Effector memory CD8-positive, alpha-beta T cell (primary cell): ENCODE results near the gene ODAM.

Experiments
- ATAC-seq: fragments of 150-1000 bp; cut with Tn5 transposase; replicated peaks from 2 replicates; pipeline ENCODE4 v1.10.0; 2021; ENCODE audit warnings: mild to moderate bottlenecking, moderate library complexity
- DNase-seq, 3 experiments: peaks; one replicate each; pipeline ENCODE4 v3.0.0; 2021
- H3K27ac Mint-ChIP-seq, 2 donors: one replicate each; pipeline ENCODE4 v1.8.0; 2022; ENCODE audit warnings: mild to moderate bottlenecking in 2 of 2, mixed read lengths in 2 of 2, moderate library complexity in 2 of 2
- H3K27me3 Mint-ChIP-seq, 2 donors: one replicate each; pipeline ENCODE4 v1.8.0; 2022; ENCODE audit warnings: mixed read lengths in 2 of 2
- H3K36me3 Mint-ChIP-seq: one replicate; pipeline ENCODE4 v1.8.0; 2022; ENCODE audit warnings: mild to moderate bottlenecking, moderate library complexity, mixed read lengths; ENCODE audit not compliant: insufficient read depth
- H3K4me1 Mint-ChIP-seq, 2 donors: one replicate each; pipeline ENCODE4 v1.8.0; 2022; ENCODE audit warnings: low read depth in 2 of 2, mixed read lengths in 2 of 2
- H3K4me3 Mint-ChIP-seq, 2 donors: one replicate each; pipeline ENCODE4 v1.8.0; 2022; ENCODE audit warnings: mild to moderate bottlenecking in 2 of 2, mixed read lengths in 2 of 2, moderate library complexity in 2 of 2
- H3K9me3 Mint-ChIP-seq, 2 donors: one replicate each; pipeline ENCODE4 v1.8.0; 2022; ENCODE audit warnings: mixed read lengths in 2 of 2
- total RNA-seq, 9 experiments: gene quantifications; one replicate each; lab custom pipeline; 2026; lab: John Stamatoyannopoulos, UW

The ODAM gene
- total RNA-seq: 0 to 0.11 (median 0) reads per million in 9 experiments

- Mint-ChIP-seq H3K4me3 (no peak within 1 kb of the TSS), H3K27me3 (no peaks in the 10 kb centered on the region), H3K27ac (no peak within 1 kb of the TSS)
Measured at GRCh38 chr4:70195425-70195824, at the start of gene ODAM. Gene ODAM, plus strand, starts transcription at chr4:70195725. Its CDS starts 819 bp downstream, at chr4:70196544.

GRCh38 chr4:70151271-70151670 is 44.3 kb upstream of the ODAM start:
- DNase-seq (no peak), ATAC-seq (no peak)
- Mint-ChIP-seq H3K27me3 (no peaks in the 10 kb centered on the region), H3K36me3 (peaks cover 2% of the 10 kb centered on the region), H3K27ac (no peak overlapping the region), H3K9me3 (peaks cover 0 to 3% of the 10 kb centered on the region in 2 donors), H3K4me3 (no peak overlapping the region), H3K4me1 (no peaks in the 10 kb centered on the region)

More at GRCh38 chr4:70195425-70195824, at the start of gene ODAM:
- H3K36me3 Mint-ChIP-seq: no peaks in the 10 kb centered on the region
- peaks cover 0 to 7% of the 10 kb centered on the region in 2 donors for H3K9me3 Mint-ChIP-seq
- ATAC-seq: no peak
- H3K4me1 Mint-ChIP-seq: no peaks in the 10 kb centered on the region
- no peak for DNase-seq

GRCh38 chr4:70152088-70152487 is 43.4 kb upstream of the ODAM start:
- no peaks in the 10 kb centered on the region for H3K27me3 Mint-ChIP-seq
- H3K36me3 Mint-ChIP-seq: peaks cover 2% of the 10 kb centered on the region
- ATAC-seq: no peak
- no peak for DNase-seq
- H3K4me1 Mint-ChIP-seq: no peaks in the 10 kb centered on the region
- peaks cover 0 to 3% of the 10 kb centered on the region in 2 donors for H3K9me3 Mint-ChIP-seq
- H3K4me3 Mint-ChIP-seq: no peak overlapping the region
- no peak overlapping the region for H3K27ac Mint-ChIP-seq

- H3K4me3 Mint-ChIP-seq: no peak within 1 kb of the TSS
- H3K27ac Mint-ChIP-seq: no peak within 1 kb of the TSS
- no peaks in the 10 kb centered on the region for H3K4me1 Mint-ChIP-seq
- no peak for DNase-seq
- H3K9me3 Mint-ChIP-seq: no peaks in the 10 kb centered on the region
- peaks cover 2% of the 10 kb centered on the region for H3K36me3 Mint-ChIP-seq
- no peak for ATAC-seq
- no peaks in the 10 kb centered on the region for H3K27me3 Mint-ChIP-seq
Measured at GRCh38 chr4:70153937-70154336, 41.6 kb upstream of the ODAM start, which contains the start of gene PRR27. Gene PRR27, plus strand, starts transcription at chr4:70154237. Its CDS starts 139 bp downstream, at chr4:70154376.

GRCh38 chr4:70158576-70158975 is 36.9 kb upstream of the ODAM start:
- peaks cover 2% of the 10 kb centered on the region for H3K36me3 Mint-ChIP-seq
- H3K27me3 Mint-ChIP-seq: no peaks in the 10 kb centered on the region
- DNase-seq: no peak
- H3K9me3 Mint-ChIP-seq: no peaks in the 10 kb centered on the region
- H3K4me3 Mint-ChIP-seq: no peak overlapping the region
- no peak for ATAC-seq
- no peak overlapping the region for H3K27ac Mint-ChIP-seq
- H3K4me1 Mint-ChIP-seq: no peaks in the 10 kb centered on the region

GRCh38 chr4:70177090-70177489 is 18.4 kb upstream of the ODAM start:
- no peaks in the 10 kb centered on the region for H3K36me3 Mint-ChIP-seq
- no peak for DNase-seq
- no peaks in the 10 kb centered on the region for H3K4me1 Mint-ChIP-seq
- H3K9me3 Mint-ChIP-seq: peaks cover 0 to 2% of the 10 kb centered on the region in 2 donors
- H3K27ac Mint-ChIP-seq: no peak overlapping the region
- H3K4me3 Mint-ChIP-seq: no peak overlapping the region
- no peak for ATAC-seq
- H3K27me3 Mint-ChIP-seq: no peaks in the 10 kb centered on the region

GRCh38 chr4:70178075-70178660 is 17.4 kb upstream of the ODAM start:
- DNase-seq: no peak
- H3K9me3 Mint-ChIP-seq: peaks cover 0 to 5% of the 10 kb centered on the region in 2 donors
- no peaks in the 10 kb centered on the region for H3K27me3 Mint-ChIP-seq
- no peak overlapping the region for H3K4me3 Mint-ChIP-seq
- ATAC-seq: no peak
- H3K4me1 Mint-ChIP-seq: no peaks in the 10 kb centered on the region
- H3K36me3 Mint-ChIP-seq: no peaks in the 10 kb centered on the region
- no peak overlapping the region for H3K27ac Mint-ChIP-seq

- H3K4me1 Mint-ChIP-seq: no peaks in the 10 kb centered on the region
- no peaks in the 10 kb centered on the region for H3K36me3 Mint-ChIP-seq
- DNase-seq (no peak), ATAC-seq (no peak)
- H3K4me3 Mint-ChIP-seq: no peak overlapping the region
- H3K27me3 Mint-ChIP-seq: no peaks in the 10 kb centered on the region
- peaks cover 0 to 5% of the 10 kb centered on the region in 2 donors for H3K9me3 Mint-ChIP-seq
- no peak overlapping the region for H3K27ac Mint-ChIP-seq
Measured at GRCh38 chr4:70179811-70180210, 15.7 kb upstream of the ODAM start.

GRCh38 chr4:70181864-70182263 is 13.7 kb upstream of the ODAM start:
- H3K9me3 Mint-ChIP-seq: peaks cover 0 to 5% of the 10 kb centered on the region in 2 donors
- no peaks in the 10 kb centered on the region for H3K27me3 Mint-ChIP-seq
- ATAC-seq (no peak), DNase-seq (no peak)
- no peak overlapping the region for H3K4me3 Mint-ChIP-seq
- H3K4me1 Mint-ChIP-seq: no peaks in the 10 kb centered on the region
- H3K27ac Mint-ChIP-seq: no peak overlapping the region
- no peaks in the 10 kb centered on the region for H3K36me3 Mint-ChIP-seq

GRCh38 chr4:70182517-70183167 is 12.9 kb upstream of the ODAM start:
- Mint-ChIP-seq H3K27ac (no peak overlapping the region), H3K4me3 (no peak overlapping the region), H3K27me3 (no peaks in the 10 kb centered on the region), H3K36me3 (no peaks in the 10 kb centered on the region), H3K9me3 (peaks cover 0 to 5% of the 10 kb centered on the region in 2 donors), H3K4me1 (no peaks in the 10 kb centered on the region)
- no peak for DNase-seq
- no peak for ATAC-seq

GRCh38 chr4:70183168-70183939 is 12.2 kb upstream of the ODAM start:
- no peaks in the 10 kb centered on the region for H3K36me3 Mint-ChIP-seq
- no peak for ATAC-seq
- no peak overlapping the region for H3K27ac Mint-ChIP-seq
- H3K4me3 Mint-ChIP-seq: no peak overlapping the region
- DNase-seq: no peak
- no peaks in the 10 kb centered on the region for H3K27me3 Mint-ChIP-seq
- H3K4me1 Mint-ChIP-seq: no peaks in the 10 kb centered on the region
- H3K9me3 Mint-ChIP-seq: peaks cover 0 to 5% of the 10 kb centered on the region in 2 donors

GRCh38 chr4:70183940-70184246 is 11.6 kb upstream of the ODAM start:
- Mint-ChIP-seq H3K9me3 (peaks cover 0 to 5% of the 10 kb centered on the region in 2 donors), H3K36me3 (no peaks in the 10 kb centered on the region), H3K4me1 (no peaks in the 10 kb centered on the region), H3K4me3 (no peak overlapping the region), H3K27me3 (no peaks in the 10 kb centered on the region), H3K27ac (no peak overlapping the region)
- ATAC-seq: no peak
- DNase-seq: no peak

GRCh38 chr4:70187216-70187615 is 8.3 kb upstream of the ODAM start:
- Mint-ChIP-seq H3K4me1 (no peaks in the 10 kb centered on the region), H3K36me3 (no peaks in the 10 kb centered on the region), H3K27ac (no peak overlapping the region), H3K9me3 (peaks cover 0 to 5% of the 10 kb centered on the region in 2 donors), H3K4me3 (no peak overlapping the region), H3K27me3 (no peaks in the 10 kb centered on the region)
- DNase-seq: no peak
- ATAC-seq: no peak

GRCh38 chr4:70190579-70190978 is 4.9 kb upstream of the ODAM start:
- Mint-ChIP-seq H3K4me1 (no peaks in the 10 kb centered on the region), H3K4me3 (no peak overlapping the region), H3K27me3 (no peaks in the 10 kb centered on the region), H3K9me3 (peaks cover 0 to 2% of the 10 kb centered on the region in 2 donors), H3K27ac (no peak overlapping the region), H3K36me3 (no peaks in the 10 kb centered on the region)
- ATAC-seq (no peak), DNase-seq (no peak)
